SW 1271 (cell line): ENCODE measurements around the gene SLC35F4.
A peak's percentile ranks its signal among the peaks of the same experiment; 100 is the strongest.
"Not testable (repeated sequence)": the region's sequence is repeated elsewhere in the genome, so short reads cannot be mapped to it uniquely, and the experiment has no call there.

ENCODE experiments used
- DNase-seq, 2 experiments: peaks; one replicate each; lab custom pipeline; 2025; lab: John Stamatoyannopoulos, UW

The SLC35F4 gene

DNA sequence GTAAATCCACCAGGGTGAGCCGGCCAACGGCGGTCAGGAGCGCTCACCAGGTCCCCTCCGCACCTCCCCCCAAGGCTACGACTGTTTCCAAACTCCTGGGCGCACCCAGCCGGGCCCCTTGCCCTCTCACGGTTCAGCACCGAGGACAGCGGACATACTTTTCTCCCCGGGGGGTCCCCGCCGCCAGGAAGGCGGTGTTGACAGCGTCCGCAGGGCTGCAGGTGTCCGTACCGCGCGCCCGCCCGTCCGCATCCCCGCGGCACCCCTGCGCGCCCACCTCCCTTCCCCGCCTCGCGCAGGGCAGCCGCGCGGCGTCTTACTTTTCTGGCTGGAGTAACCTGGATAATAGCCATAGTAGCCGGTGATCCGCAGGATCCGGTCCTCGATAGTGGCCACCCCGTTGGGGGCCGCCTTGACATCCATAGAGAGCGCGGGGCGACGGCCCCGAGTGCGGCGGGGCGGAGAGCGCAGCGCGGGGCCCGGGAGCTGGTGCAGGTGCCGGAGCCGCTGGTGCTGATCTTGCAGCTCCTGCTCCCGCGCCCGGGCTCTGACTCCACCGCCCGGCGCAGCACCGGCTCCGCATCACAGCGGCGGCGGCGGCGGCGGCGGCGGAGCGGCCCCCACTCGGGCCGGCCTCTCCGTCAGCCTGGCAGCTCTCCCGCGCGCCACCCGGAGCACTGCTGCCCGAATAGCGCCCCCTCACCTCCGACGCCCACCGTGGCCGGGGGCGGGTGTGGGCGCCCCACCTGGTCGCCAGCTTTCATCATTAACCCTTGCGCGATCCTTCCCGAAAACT lies at the start of gene SLC35F4:
Gene SLC35F4 (minus strand): TSS at position 690 of the 796 bp plus-strand sequence.
- DNase-seq, result no peak

DNA sequence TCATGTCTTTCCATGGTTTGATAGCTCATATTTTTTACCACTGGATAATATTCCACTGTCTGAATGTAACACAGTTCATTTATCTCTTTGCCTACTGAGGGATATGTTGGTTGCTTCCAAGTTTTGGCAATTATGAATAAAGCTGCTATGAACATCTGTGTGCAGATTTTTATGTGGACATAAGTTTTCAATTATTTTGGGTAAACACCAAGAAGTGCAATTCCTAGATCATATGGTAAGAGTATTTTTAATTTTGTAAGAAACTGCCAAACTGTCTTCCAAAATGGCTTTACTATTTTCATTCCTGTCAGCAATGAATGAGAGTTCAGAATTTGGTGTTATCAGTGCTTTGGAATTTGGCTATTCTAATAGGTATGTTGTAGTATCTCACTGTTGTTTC lies 43.7 kb upstream of the SLC35F4 start:
- no peak for DNase-seq

DNA sequence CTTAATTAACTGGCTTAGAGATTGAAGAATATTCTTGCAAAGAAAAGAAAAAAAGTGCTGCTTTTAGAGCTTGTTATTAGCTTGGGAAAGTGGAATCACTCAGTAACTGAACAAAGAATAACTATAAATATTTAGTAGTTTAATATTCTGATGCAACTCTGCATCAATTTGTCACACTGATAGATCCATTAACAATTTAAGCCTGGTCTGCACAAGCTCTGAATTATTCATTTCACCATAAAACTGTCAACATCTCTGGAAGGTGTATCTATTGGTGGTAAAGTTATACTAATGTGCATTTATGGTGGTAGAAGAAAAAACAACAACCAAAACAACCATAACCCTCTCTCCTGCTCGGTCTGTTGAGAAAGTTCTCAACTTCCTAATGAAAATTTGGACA lies 38.1 kb upstream of the SLC35F4 start:
- DNase-seq, result no peak

DNA sequence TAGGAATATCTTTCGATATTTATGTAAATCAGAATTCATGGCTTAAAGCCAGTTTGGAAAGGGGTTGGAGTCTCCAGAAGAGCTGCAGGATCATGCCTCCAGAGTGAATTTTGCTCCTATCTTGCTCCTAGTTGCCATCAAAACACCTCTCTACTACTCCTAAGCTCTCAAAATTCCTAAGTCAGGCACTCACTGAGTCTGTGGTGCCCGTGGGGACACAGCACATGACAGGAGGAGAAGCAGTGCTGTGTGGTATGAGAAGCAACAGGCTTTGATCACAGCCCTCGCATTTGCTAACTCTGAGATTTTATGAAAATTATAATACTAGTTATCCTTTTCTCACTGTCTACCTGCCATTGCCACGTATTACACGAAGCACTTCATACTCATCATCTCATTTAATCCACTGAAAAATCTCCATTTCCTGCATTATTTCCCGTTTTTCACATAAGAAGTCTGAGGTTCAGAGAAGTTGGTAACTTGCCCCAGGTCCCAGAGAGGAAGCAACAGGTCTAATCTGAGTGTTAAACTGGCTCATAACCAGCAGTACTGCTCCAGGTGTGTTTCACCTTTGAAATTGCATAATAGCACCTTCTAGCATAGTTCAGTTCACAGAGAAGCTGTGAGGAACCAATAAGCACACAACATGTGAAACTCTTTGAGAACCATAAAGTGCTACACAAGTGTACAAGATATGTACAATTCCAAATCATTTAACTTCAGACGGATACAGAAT lies 33.1 kb upstream of the SLC35F4 start:
- DNase-seq, result no peak

DNA sequence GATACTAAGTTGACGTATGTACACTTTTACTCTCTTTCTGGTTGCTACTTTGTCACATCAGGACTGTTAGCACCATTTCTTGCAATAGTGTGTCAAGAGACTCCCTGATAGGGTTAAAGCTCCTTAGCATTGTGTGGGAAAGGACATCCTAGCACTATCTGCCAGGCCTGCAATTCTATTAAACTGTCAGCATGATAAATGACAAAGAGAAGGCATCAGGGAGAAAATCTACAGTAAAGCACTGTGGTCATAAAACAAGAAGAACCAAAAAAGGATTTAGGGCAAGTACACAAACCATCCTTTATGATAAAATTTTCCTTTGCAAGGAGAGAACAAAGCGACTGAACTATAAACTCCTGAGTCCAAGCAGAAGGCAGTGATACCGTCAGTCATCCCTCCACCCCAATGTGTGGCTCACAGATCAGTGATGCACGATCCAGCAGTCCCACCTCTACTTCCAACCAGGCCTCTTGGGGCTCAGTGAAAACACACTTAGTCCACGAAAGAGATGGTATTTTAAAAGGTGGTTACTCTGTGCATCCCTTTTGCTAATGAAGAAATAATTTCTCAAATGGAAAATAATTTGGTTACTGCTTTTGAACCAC lies 31.4 kb upstream of the SLC35F4 start:
- no peak for DNase-seq

DNA sequence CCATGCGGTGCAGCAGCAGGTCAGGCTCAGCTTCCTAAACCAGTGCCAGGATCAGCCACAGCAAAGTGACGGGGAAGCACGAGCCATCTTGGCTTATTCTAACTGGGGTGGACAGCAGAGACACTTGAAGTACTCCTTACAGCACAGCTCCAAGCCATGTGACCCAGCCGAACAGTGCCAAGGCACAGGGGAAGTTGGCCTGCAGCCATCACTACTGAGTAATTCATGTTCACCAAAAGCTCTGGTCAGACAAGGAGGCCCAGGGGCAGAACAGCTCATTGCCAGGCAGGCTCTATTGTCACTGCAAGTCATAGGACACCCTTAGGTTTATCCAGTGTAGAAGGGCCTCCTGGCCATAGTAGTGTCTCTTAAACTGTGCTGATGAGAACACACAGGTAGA lies 23.4 kb upstream of the SLC35F4 start:
- DNase-seq, result no peak

DNA sequence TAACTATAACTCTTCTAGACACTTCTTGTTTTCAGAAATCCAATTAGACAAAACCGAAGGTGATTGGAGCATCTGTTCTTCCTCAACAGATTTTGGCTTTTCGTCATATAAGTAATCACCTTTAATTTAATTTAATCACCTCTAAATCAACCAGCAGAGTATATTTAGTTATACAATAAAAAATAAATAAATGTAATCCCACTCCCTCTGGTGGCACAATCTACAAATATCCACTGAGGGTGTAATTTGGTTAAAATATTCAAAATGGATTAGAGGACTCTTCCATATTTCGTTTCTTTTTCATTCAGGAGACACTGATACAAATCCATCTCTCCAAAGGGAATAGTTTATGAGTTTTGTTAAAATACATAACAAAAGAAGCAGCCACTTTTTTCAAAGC lies 18.3 kb upstream of the SLC35F4 start:
- DNase-seq, result peak in 1 of 2 experiments; percentile 31

DNA sequence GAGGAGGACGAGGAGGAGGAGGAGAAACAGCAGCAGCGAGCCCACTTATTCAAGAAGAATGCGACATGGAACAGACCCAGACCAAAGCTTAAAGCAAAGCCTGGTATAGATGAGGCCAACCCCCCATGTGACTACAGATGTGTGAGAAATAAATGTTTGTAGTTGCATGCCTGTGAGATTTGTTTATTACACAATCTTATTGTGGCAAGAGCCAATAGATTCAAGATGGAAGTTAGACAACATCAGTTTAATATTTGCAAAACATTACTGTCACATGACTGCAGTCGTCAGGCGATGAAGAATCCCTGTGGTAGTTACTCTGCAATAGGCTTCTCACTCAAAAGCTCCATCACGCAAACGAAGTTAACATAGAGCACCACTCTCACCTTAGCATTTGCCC lies 17.2 kb upstream of the SLC35F4 start:
- no peak for DNase-seq

DNA sequence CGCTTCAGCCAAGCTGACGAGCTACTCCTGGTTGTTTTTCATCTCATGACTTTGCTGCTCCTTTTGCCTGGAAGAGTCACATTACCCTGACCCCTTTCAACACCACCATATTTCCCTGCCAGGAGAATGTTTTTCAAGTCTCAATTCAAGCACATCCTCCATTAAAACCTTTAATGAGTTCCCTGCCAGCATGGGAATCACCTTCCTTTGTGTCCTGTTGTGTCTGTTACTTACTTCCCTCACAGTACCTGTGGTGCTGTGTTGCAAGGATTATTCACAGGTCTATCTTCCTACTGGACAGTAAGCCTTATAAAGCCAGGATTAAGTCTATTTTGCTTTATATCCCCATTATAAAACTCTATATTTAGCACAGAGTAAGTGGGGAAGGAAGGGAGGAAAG lies 13.6 kb upstream of the SLC35F4 start:
- DNase-seq, result no peak

DNA sequence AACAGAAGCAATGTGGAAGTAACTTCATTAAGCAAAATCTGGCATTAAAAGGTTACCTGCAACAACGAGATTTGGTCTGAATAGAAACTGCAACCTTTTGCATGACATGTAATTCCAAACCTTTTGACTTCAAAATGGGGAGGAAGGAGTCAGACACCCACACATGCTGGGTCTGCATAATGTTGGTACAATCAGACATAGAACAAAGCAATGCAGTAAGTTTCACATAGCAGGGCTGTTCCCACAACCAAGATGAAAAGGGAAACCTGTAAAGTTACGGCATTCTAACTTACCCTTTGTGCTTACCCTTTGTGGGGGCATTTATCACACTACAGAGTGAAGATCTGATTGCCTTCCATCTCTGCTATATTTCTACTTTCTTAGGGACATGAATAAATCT lies 10.1 kb upstream of the SLC35F4 start:
- DNase-seq, result no peak

DNA sequence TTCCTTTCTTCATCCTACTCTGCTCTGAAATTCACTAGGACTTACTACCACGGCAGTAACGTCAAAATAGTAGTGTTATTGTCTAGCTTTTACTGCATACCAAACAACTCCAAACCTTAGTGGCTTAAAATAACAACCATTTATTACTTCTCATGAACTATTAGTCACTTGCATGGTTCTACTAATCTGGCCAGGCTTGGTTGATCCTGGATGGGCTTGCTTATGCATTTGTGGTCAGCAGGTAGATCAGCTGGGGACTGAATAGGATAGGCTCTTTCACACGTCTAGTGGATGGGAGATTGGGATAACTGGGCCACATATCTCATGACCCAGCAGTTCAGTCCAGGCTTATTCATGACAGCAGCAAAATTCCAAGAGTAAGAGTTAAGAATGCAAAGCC lies 9.4 kb upstream of the SLC35F4 start:
- DNase-seq, result no peak

DNA sequence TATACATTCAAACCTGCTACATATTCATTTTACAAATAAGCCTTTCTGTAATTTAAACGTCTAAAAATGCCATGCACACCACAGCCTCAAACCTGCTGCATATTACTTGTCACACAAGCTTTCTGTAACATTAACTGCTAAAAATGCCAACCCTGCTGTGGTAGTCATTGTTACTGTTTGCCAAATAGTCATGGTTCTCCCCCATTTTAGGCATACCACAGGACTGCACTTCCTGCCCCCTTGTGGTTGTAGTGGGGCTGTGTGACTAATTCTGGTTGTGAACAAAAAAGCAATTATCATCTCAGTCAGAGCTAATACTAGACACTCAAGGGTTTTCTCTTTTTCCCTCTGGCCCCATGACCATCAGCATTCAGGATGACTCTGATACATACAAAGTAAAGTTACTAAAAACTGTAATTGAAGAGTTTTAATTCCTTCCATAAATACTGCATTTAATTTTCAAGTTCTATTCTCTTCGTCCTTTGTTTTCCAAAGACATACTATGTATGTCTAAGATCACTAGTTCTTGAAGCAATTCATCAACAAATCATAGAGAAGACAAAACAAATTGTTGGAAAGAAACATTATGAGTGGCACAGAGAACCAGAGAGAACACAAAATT lies 5.7 kb upstream of the SLC35F4 start:
- DNase-seq, result peak in 1 of 2 experiments; percentile 56

DNA sequence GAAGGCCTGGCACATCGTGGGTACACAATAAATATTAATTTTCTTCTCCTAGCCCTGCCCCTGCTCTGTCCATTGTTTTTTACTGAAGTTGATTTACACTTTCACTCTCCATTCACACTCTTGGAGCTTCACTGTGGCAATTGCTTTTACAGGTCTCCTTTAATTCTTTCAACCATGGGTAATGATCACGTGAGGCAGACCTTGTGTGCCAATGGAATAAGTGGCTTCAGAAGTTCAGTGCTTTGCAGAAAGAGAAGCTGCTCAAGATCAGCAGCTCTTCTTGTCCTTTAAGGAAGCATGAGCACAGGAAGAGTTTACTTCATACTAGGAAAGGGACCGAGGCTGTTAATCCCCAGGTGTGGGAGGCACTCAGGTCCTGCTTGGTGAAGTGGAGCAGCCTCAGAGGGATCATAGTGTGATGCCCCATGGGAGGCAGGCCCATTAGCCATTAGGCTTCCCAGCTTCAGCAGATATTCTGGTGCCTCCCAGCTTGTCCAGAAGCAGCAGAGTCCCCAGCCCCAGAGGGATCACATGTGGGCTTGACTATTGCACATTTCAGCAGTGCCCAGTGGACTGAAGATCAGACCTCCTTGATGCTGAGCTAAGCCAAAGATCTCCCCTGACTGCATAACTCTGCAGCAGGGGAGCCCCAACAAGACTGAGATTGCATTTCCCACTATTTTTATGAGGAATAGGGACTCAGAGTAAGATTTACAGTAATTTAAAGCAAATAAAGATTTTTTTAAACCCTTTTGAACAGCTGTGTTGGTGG lies 5.0 kb upstream of the SLC35F4 start:
- no peak for DNase-seq

DNA sequence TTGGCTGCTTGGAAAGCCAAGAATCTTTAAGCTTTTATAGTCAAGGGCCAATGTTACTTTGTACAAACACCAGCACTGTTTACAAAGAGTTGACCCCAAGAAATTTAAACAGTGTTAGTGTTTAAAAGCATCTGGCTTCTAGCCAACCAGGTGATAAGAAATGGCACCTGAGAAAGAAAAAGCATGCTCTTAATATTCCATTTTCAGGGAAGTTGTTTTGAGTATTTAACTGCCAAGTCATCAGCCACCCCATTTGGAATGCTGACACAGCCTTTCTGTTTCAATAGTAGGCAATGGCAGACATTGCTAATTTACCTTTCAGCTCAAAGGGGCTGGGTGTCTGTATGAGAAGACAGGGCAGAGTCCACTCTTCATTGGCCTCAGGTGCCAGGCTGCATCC lies 3.7 kb upstream of the SLC35F4 start:
- no peak for DNase-seq

DNA sequence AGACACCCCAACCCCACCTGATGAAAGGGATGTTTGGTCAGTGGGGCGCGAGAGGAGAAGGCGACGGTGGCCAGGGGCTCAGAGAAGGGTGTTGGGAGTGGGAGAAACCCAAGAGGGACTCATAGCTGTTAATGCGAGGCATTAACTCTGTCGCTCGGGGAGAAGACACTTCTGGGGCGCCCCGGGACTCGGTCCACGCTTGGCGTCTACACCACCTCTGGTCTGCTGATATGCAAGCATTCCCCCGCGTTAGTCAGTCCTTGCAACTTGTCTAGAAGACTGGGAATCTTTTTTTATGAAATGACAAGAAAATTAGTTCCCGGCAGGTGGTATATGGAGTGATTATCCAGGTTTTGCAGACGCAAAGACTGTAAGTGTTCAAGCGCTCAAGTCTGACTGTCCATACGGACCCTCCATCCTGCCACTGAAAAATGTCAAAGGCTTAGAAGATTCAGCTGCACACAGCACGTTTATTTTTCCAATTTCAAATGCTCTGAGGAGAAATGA lies 360 bp upstream of the SLC35F4 start:
- no peak for DNase-seq

DNA sequence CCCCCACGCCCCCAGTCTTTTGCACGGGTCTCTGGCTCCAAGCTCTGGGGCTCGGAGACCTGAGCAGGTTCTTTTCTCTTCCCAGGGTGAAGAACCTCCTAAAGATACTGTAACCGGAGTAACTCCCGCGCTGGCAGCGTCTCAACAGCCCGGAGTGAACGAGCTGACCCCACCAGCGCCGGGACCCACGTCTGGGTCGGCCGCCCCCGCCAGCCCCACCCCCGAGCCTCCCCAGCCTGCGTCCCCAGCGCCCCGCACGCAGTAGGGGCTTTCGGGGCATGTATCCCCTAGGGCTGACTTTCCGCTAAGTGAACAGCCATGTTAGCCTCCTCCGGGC lies 858 bp downstream of the SLC35F4 start:
- DNase-seq, result no peak

DNA sequence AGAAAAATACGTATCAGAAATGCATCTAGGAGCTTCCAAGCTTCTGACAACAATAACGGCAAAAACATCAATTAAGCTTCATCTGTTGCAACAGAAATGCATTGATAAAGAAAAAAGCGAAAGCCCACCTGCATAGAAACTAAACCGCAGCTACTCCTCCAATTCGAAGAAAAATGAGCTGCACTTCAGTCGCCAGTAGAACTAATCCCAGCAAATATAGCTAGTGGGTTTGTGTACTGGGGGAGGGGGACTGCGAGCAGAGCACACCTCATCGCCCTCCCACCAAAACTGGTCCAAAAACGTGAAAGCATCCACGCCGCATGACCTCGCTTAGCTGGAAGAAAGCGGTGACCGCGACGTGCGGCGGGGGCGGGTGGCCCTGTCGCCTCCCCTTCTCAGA lies 1.2 kb downstream of the SLC35F4 start:
- no peak for DNase-seq

DNA sequence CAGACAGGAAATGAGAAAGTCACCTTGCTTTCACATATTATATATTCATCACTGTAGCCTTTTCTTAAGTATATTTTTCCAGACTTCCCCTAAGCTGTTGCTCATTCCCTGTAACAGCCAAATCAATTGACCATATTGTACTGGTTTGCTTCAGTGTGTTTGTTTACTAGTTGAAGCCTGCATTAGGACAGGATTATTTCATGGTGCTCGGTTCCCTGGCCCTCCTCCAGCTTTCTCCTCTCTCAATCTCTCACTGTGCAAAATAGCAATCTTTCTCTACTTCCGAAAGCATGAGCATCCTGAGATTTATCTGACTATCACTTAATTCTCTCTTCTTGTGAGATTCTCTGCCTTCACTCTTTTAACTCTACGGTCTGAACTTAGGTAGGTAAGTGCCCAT lies 2.4 kb downstream of the SLC35F4 start:
- no peak for DNase-seq

DNA sequence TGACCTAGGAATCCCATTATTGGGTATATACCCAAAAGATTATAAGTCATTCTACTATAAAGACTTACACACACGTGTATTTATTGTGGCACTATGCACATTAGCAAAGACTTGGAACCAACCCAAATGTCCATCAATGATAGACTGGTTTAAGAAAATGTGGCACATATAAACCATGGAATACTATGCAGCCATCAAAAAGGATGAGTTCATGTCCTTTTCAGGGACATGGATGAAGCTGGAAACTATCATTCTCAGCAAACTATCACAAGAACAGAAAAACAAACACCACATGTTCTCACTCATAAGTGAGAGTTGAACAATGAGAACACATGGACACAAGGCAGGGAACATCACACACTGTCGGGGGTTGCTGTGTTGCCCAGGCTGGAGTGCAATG lies 10.2 kb downstream of the SLC35F4 start:
- DNase-seq, result not testable (repeated sequence)

DNA sequence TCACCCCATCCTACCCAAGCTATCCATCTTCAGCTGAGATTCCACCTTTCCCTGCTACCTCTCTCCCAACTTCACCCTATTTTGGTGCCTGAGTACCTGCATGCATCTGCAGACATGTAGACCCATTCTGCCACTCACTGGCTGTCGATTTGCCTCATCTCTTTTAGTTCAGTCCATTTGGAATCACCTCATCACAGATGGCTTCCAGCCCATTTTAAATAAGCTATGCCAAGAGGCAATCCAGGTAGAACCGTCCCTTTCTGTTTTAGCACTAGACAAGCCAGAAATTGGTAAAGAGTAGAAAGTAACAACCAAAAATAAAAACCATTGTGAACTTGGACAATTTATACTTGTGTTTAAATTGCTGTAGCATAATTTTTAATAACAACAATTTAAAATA lies 11.3 kb downstream of the SLC35F4 start:
- no peak for DNase-seq

DNA sequence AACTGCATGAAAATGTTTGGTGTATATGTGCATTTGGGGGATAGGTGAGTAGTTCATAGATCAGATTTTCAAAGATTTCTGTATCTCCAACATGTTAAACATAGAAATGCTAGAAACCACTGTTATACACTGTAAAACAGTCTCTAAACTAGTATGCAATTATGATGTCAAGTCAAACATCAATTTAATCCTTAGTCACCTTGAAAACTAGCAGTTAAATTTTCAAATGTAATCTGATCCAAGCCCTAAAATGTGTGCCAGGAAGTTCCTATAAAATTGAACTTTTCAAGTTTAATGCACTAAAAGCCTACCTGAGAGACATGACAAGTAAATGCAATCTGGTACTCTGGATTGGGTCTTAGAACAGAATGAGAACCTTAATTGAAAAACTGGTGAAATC lies 14.5 kb downstream of the SLC35F4 start:
- no peak for DNase-seq

DNA sequence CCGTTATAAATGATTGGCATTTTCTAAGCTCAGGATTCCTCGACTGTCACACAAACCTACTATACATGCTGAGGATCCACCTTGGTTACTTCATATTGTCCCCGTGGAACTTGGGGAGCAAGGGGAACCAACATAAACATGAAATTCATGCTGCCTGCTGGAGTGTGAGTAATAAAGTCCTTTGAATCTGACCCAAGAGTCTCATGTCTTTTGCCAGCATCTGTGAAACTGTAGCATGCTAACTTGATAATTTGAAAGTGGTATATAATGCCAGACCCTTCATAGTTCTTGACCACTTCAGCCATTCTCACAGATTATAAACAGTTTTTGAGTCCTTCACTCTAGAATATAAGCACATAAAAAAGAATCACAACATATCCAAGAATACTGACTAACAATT lies 17.1 kb downstream of the SLC35F4 start:
- DNase-seq, result no peak
